T-helper 1 cell treated with Interleukin-12 subunit alpha and Interleukin-12 subunit beta and Interleukin-4 antibody, amounts not matched to agents 30 ng/mL and 1 ng/mL, for 36 hours (primary cell): ENCODE measurements around the gene PELO. TPM values are rescaled to one million over a fixed set of nuclear protein-coding genes. Genes with fewer than 3 reads are reported as not detected.

Source experiments
- intact Hi-C: fragments of 100-400 bp; cut with micrococcal nuclease; formaldehyde crosslinking; loops from one replicate; pipeline ENCODE4 v1.15.1; 2024
- total RNA-seq: library from RNA; stranded (reverse); gene quantifications from 2 replicates; pipeline ENCODE4 v1.2.3, GENCODE V29; 2022

The PELO gene, protein sequence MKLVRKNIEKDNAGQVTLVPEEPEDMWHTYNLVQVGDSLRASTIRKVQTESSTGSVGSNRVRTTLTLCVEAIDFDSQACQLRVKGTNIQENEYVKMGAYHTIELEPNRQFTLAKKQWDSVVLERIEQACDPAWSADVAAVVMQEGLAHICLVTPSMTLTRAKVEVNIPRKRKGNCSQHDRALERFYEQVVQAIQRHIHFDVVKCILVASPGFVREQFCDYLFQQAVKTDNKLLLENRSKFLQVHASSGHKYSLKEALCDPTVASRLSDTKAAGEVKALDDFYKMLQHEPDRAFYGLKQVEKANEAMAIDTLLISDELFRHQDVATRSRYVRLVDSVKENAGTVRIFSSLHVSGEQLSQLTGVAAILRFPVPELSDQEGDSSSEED
- total RNA-seq, result 21.6 and 23.1 TPM in 2 replicates

DNA sequence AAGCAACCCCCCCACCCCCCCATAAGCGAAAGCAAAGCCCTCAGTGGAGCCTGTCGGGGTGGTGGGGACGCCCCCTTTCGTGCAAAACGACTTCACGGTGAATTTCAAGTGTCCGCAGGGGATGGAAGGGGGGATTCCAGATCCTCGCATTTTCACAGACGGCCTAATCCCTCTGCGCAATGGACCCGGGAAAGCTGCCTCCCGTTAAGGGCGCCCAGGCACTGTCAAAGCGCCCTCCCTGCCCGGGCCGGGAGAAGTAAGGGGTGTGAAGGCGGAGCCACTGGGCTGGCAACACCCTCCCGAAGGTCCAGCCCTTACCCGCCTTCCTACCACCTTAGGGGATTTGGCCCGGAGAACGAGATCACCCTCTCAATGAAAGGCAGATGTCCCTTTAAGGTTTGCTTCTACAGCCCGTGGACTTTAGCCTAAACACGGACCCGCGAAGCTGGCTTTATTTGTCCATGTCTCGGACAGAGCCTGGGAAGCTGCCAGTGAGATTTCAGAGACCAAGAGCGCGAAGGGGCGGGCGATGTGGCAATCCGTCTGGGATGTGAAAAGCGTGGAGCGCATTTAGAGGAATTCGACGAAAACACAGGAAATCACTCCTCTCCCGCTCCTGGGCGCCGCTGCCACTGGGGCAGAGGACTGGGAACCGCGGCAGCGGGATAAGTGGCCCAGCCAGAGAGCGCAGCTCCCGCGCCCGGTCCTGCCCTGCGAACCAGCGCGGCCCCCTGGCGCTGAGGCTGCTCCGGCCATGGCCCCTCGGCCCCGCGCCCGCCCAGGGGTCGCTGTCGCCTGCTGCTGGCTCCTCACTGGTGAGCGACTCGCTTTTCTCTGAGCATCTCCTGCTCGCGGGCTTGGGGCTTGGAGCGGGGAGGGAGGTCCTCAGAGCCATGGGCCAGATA, at the start of gene PELO, which contains the start of gene ITGA1:
Gene PELO (plus strand): TSS at position 317 of the 905 bp plus-strand sequence. CDS start 12,479 bp downstream, outside the sequence.
Gene ITGA1 (plus strand): TSS at position 317 of the 905 bp plus-strand sequence. CDS start 438 bp downstream, at position 755.
- intact Hi-C loops, result loop anchor here (1.0 to 5.0 kb wide), 9 partner anchors 12 to 127 kb away; no protein-coding TSS in a partner anchor

DNA sequence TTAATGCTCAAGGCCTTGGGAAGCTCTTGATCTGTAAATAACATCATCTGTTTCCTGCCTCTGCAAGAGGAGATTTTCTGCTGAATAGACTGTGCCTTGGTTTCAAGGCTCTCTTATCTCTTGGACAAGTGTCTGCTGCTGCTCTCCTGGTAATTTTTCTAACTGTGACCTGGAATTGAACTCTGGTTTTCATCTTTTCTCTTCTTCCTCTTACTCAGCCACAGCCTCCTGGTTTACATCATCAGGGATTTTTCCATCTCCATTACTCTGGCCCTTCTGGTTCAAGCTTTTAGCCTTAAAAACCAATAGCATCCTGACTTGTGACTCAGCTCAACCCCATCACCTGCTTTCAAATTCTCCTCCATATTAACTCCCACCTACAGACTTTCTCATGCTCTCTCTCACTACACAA, 49.6 kb upstream of the PELO start:
- intact Hi-C loops, result loop anchor here (1.0 kb wide), 1 partner anchor 13 kb away; no protein-coding TSS in a partner anchor

DNA sequence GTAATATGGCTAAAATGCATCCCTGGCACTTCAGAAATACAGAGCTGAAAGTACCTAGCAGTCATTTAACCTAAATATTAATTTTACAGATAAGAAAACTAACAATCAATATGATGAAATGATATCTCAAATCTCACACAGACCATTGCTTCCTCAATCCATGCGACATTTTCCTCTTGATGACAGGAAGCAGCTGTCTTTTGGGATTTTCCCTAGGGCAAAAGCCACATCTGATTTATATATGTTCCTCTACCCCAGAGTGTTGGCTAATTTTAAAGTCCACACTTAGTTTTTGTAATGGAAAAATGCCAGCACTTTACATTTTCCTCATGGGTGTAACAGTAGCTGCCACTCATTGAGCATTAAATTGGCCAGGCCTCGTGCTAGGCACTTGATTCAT, 47.7 kb upstream of the PELO start:
- intact Hi-C loops, result no loop called here

DNA sequence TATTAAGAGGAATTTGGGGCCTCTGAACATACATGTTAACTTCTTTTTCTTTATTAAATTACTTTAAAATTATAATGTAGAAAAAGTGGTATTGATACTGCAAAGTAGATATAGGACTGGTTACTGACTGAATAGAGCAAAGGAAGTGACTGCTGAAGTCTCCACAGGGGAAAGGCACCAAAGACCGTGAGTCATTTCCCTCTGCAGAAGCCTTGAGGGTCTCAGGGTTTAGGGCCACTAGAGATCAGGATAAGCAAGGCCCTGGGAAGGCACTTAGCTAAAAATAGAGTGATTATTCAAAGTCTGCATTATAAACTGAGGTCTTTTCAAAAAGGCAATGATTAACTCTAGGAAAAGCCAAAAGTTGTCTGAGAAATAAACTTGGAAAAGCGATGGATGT, 44.7 kb upstream of the PELO start:
- intact Hi-C loops, result loop anchor here (1.0 kb wide), 4 partner anchors 18 to 57 kb away; no protein-coding TSS in a partner anchor

DNA sequence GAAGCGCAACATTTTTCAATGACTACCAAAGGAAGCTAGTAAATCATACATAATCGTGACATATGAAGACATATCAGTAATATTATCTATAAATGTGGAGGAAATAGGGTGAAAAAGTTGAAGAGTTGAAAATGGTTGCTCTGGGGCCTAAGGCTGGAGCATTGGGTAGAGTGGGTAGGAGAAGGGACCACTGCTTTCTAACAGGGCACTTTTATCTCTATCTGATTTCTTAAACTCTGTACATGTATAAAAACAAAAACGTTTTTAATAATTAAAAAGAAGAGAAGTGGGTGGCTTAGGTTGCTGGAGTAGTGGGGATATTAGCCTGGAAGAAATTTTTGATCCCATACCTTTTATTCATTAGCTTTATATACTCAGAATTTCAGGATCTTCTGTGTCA, 44.2 kb upstream of the PELO start:
- intact Hi-C loops, result loop anchor here (1.0 kb wide), 4 partner anchors 18 to 57 kb away; no protein-coding TSS in a partner anchor

DNA sequence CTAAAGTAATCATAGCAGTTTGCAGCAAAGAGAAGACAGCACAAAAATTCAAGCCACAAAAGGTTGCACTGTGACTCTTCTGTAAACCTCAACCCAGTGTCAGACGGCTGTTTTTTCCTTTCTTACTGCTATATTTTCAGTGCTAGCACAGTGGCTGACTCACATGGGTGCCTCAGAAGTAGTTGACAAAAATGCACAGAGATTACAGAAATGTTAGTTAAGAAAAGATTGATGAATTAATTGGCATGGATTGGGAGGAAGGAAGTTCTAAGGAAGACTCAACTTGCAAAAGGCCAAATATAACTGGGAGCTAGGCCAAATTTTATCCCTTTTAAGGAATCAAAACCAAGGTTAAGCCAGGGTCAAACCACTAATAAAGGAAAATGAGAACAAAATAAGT, 43.7 kb upstream of the PELO start:
- intact Hi-C loops, result loop anchor here (1.0 to 2.0 kb wide), 8 partner anchors 19 to 171 kb away; partner anchors contain the start of genes ITGA1 and PELO

DNA sequence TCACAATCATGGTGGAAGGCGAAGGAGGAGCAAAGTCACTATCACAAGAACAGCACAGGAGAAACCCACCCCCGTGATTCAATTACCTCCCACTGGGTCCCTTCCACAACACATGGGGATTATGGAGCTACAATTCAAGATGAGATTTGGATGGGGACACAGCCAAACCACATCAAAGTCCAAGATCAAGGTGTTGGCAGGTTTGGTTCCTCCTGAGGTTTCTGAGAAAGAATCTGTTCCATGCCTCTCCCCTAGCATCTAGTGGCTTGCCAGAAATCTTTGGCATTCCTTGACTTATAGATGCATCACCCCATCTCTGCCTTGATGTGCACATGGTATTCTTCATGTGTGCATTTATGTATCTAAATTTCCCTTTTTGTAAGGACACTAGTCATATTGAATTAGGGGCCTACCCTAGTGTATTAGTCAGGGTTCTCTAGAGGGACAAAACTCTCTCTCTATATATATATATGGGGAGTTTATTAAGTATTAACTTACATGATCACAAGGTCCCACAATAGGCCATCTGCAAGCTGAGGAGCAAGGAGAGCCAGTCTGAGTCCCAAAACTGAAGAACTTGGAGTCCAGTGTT, 42.8 kb upstream of the PELO start:
- intact Hi-C loops, result loop anchor here (1.0 to 2.0 kb wide), 4 partner anchors 26 to 170 kb away; partner anchors contain the start of genes ITGA1 and PELO

DNA sequence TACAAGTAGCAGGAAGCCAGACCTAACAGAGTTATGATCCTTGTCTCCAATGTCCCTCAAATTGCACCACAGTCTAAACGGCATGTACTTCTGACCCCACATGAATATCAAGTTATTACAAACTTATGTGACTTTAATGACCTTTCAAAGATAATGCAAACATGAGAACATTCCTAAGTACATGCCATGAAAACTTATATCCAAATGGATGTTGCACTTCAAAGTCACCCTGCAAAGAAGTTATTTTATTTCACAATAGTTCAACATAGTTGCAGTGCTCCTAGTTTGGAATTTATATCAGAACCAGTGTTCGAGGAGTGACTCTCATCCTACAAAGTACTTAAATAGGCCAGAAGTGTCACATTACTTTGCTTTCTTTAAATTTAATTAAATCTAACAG, 41.2 kb upstream of the PELO start:
- intact Hi-C loops, result no loop called here

DNA sequence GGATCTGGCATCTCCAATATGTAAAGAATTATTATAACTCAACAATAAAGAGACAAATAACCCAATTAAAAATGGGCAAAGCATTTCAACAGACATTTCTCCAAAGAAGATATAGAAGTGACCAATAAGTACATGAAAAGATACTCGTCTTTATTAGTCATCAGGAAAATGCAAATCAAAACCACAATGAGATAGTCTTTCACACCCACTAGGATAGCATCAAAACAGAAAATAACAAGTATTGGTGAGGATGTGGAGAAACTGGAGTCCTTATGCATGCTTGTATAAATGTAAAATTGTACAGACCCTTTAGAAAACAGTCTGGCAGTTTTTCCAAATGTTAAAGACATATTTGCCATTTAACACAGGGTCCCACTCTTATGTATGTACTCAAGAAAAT, 39.1 kb upstream of the PELO start:
- intact Hi-C loops, result loop anchor here (1.0 kb wide), 1 partner anchor 23 kb away; no protein-coding TSS in a partner anchor

DNA sequence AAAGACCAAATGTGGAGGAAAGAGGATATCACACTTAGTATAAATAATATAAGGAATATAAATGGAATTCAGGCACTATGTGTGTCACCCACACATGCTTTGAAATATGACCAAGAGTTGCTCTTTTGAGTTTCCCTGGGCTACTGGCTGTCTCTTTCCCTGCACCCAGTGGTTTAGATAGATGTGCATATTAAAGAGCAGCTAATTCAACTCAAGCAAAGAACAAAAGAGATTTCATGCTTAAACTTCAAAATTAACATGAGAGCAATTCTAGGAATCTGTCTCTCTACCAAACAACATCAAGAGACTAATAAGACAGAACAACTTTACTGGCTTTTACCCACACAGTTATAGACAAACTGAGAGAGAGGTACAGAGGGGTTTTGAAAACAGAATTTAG, 38.0 kb upstream of the PELO start:
- intact Hi-C loops, result no loop called here

DNA sequence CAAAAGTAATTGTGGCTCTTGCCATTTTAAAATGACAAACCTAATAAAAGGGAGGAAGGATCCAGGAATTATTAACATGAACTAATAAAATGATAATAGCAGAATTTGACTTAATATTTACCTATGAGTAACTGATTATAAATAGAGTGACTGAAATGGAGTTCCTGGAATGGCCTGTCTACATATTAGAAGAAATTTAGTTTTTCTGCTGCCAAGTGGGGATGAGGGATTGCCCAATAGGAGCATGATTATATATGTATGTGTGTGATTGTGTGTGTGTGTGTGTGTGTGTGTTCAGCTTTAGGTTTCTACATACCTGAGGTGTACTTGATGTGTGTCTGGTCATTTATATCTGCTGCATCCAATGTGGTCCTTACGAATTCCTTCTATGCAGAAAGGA, 36.6 kb upstream of the PELO start:
- intact Hi-C loops, result no loop called here

DNA sequence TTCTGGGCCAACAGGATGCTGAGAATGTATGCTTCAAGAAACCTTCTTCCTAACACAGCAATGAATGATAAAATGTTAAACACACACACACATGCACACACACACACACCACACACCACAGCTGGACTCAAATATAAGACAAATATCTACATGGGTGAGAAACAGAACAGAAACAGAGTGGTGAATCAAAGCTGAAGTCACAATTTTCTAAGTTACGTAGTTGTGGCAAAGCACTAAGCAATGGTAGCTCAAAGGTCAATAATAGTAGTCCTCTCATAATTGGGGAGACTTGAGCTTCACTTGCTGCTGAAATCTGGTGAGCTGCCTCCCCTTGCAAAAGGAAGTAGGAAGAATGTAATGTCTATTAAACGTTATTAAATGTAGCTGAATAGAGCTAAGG, 33.7 kb upstream of the PELO start:
- intact Hi-C loops, result no loop called here

DNA sequence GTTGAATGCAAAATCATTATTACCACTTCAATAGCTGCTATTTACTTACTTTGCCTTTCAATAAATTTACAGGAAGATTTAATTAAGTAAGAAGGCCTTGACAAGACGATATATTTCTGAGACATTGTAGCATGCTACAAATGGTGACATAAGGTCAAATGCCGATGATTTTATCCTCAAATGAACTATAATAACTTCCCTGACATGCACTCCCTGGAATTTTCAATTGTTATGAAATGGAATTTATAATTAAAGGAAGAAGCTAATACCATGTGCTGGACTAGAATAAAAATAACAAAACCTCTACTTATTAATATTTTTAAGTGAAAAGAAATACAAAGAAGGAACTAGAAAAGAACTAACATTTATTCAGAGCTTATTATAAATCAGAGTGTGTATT, 30.2 kb upstream of the PELO start:
- intact Hi-C loops, result no loop called here

DNA sequence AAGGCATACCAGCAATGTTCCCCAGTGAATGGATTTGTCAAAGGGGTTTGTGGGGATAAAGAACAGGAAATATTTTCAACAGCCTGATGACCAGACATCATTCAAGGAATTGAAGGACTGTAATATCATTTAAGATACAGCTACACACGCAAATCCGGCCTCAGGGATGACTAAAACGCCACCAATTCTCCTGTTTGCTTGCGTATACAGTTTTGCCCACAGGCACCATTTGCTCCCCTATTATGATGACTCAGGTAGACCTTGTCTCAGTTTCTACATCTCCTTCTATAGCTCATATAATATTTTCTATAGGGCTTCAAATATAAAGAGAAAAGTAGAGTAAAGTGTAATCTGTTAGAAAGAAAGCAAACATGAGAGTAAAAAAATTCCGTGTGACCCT, 29.7 kb upstream of the PELO start:
- intact Hi-C loops, result no loop called here

DNA sequence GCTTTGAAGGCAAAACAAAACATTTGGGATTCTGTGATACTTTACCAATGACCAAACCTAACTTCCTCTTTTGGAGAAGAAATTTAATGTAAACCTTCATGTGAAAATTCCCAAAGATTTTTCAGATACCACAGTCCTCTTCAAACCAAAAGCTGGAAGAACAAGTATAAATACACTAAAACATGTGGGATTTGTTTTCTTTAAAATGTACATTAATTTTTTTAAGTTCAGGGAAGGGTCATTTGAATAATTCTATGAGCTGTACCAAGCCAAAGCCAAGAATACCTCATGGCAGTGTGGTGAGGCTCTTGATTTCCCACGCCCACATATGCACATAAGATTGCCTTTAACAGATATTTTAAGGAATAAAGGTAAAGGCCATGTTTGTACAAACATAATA, 28.4 kb upstream of the PELO start:
- intact Hi-C loops, result no loop called here

DNA sequence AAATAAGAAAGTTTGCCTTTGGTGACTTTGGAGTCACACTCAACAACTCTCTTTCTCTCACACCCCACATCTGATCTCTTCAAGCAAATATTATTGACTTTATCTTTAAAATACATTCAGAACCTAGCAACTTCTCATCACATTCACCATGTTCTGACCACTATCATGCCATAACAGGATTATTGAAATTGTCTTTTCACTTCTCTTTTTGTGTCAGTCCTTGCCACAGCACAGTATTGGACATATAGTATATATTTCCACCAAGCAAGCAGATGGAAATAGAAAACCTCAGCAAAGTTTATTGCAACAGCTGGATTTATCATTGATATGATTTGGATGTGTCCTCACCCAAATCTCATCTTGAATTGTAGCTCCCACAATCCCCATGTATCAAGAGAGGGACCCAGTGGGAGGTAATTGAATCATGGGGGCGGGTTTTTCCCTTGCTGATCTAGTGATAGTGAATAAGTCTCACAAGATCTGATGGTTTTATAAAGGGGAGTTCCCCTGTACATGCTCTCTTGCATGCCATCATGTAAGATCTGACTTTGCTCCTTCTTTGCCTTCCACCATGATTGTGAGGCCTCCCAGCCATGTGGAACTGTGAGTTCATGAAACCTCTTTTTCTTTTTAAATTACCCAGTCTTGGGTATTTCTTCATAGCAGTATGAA, 26.9 kb upstream of the PELO start:
- intact Hi-C loops, result no loop called here

DNA sequence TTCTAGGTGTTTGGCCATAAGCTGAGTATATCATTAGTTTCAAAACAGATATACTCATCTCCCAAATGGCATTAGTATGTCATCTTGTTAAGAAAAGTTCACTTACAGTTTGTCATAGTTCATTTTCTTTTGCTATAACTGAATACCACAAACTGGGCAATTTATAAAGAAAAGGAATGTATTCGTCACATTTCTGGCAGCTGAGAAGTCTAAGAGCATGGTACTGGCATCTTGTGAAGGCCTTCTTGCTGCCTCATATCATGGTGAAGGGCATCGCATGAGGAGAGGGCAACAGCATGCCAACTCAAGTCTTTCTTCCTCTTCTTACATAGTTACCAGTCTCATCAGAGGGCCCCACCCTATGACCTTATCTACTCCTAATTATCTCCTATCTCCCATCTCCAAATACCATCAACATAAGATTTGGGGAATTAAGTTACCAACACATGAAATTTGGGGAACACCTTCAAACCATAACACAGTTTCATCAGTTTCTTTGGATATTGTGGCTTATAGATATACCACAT, 20.4 kb upstream of the PELO start:
- intact Hi-C loops, result no loop called here

DNA sequence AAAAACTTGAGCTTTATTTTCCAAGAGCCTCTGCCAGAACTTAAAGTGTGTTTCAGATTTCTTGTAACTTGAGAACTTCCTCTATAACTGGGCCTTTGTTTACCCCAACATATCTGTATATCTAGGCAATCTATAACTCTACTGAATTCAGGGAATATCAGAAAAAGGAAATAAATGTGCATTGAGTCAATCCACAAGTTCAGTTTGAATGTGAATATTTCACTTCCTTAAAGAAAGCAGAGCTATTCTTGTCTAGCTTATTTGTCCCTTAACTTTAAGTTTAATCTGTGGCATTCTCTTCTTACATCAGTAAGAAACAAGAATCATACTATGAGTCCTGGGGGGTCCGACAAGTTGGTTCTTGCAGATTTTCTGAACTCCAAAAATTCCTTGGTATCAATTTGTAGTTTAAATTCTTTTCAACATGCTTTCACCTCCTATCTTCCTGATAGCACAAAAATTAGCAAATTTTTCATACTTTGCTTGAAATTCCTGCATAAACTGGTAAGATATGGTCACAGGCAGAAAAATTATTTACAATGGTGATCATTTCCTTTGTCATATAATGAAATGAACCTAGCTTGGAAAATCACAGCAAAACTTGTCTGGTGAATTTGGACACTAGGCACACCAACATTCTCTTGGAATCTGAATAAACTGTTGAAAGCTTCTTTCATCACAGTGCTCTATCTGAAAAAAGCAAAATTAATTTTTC, 19.8 kb upstream of the PELO start:
- intact Hi-C loops, result no loop called here

DNA sequence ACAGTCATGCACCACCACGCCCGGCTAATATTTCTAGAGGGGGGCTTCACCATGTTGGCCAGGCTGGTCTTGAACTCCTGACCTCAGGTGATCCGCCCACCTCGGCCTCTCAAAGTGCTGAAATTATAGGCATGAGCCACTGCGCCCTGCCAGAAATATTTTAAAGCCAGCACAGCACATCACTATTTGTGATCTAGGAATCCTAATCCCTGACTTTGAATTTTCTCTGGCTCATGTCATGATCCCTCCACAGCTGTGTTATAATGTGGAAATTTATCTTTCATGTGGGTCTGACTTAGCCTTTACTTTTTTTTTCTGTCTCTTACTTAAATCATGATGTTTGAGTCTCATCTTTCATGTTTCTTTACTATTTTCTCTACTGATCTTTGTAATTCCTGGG, 18.7 kb upstream of the PELO start:
- intact Hi-C loops, result no loop called here
